Upper lobe of left lung (tissue), 6 donors: ENCODE results near the gene ADGB. TPM values are rescaled to one million over a fixed set of nuclear protein-coding genes. Genes with fewer than 3 reads are reported as not detected.

Source experiments
- ATAC-seq, 2 donors: fragments of 200-7000 bp; cut with Tn5 transposase; one replicate each; pipeline ENCODE4 v1.9.1; 2022; ENCODE audit warnings: mild to moderate bottlenecking in 2 of 2, moderate library complexity in 2 of 2; ENCODE audit not compliant: low FRiP score in 2 of 2
- DNase-seq, 2 donors: peaks; one replicate each; pipeline ENCODE4 v3.0.0-alpha.2; 2019 to 2020
- H3K27ac ChIP-seq, 4 donors: fragments of 200-600 bp; sonication (generic); one replicate each; pipeline ENCODE4 v1.5.1; 2016 to 2019
- H3K27me3 ChIP-seq, 4 donors: fragments of 200-600 bp; sonication (generic); one replicate each; pipeline ENCODE4 v1.5.1; 2017 to 2019
- H3K36me3 ChIP-seq, 4 donors: fragments of 200-600 bp; sonication (generic); one replicate each; pipeline ENCODE4 v1.5.1; 2016 to 2019
- H3K4me1 ChIP-seq, 4 donors: fragments of 200-600 bp; sonication (generic); one replicate each; pipeline ENCODE4 v1.5.1; 2018 to 2019
- H3K4me3 ChIP-seq, 4 donors: fragments of 200-600 bp; sonication (generic); one replicate each; pipeline ENCODE4 v1.5.1; 2017 to 2019; ENCODE audit warnings: mild to moderate bottlenecking in 2 of 4, moderate library complexity in 1 of 4
- H3K9me3 ChIP-seq, 4 donors: fragments of 200-600 bp; sonication (generic); one replicate each; pipeline ENCODE4 v1.5.1; 2018 to 2019
- CTCF ChIP-seq, 6 experiments: fragments of 450-650 bp in 4 of 6; fragments of 200-600 bp in 2 of 6; sonication (generic) in 2 of 6; IDR thresholded peaks; one replicate each; pipeline ENCODE4 v1.5.1; 2016 to 2019; ENCODE audit warnings: antibody characterized with exemption in 6 of 6
- EP300 ChIP-seq, 4 donors: sonication (generic); formaldehyde crosslinking; IDR thresholded peaks; one replicate each; pipeline ENCODE4 v1.5.1; 2017; ENCODE audit warnings: antibody characterized with exemption in 4 of 4, control low read depth in 2 of 4
- POLR2A ChIP-seq, 4 donors: fragments of 450-650 bp; IDR thresholded peaks; one replicate each; pipeline ENCODE4 v1.5.1; 2016 to 2017; ENCODE audit warnings: antibody characterized with exemption in 4 of 4, mild to moderate bottlenecking in 2 of 4
- POLR2AphosphoS5 ChIP-seq, 2 donors: sonication (generic); formaldehyde crosslinking; IDR thresholded peaks; one replicate each; pipeline ENCODE4 v1.5.1; 2017; ENCODE audit warnings: antibody characterized with exemption in 2 of 2
- WGBS, 2 donors: methylation state at CpG; one replicate each; pipeline ENCODE4 v1.1.5; 2017 to 2018; 5-methylcytosine and 5-hydroxymethylcytosine counted together
- small RNA-seq, 4 donors: library from RNA; depleted of rRNA; stranded (forward); fragments of <200 nt; gene quantifications; one replicate each; pipeline ENCODE3, GENCODE V24; 2016
- total RNA-seq, 6 donors: library from RNA; depleted of rRNA in 4 of 6; stranded (reverse); fragments of >200 nt in 4 of 6; gene quantifications; one replicate each; pipeline versions ENCODE4 v1.1.0 to v1.2.1, GENCODE V29; 2016 to 2021
- donor health status: DM: no; HTN: no; CAD: no; lungs with moderate emphysema.
- donor health status: DM: no; HTN: yes; CAD: no; lungs with severe emphysema.

The ADGB gene
- total RNA-seq, 6 donors from 2014 or later: 0.31 to 34.6 (median 6.2) TPM

- no peak for ATAC-seq
- WGBS, 2 donors: 82 to 85% methylated on average over 3 of the region's 3 CpGs
Measured at GRCh38 chr6:146861716-146862115, 262.9 kb downstream of the ADGB start.

GRCh38 chr6:146862508-146862919 is 263.7 kb downstream of the ADGB start:
- DNase-seq (no peak), ATAC-seq (no peak)
- H3K9me3 ChIP-seq: no peaks in the 10 kb centered on the region
- H3K4me3 ChIP-seq: no peak overlapping the region
- no peak overlapping the region for H3K27ac ChIP-seq
- no peak for TF ChIP-seq EP300 (IDR thresholded peaks at IDR 0.05)
- TF ChIP-seq CTCF (IDR thresholded peaks at IDR 0.05): no peak
- TF ChIP-seq POLR2AphosphoS5 (IDR thresholded peaks at IDR 0.05): no peak
- TF ChIP-seq POLR2A (IDR thresholded peaks at IDR 0.05): no peak
- H3K36me3 ChIP-seq: no peaks in the 10 kb centered on the region
- H3K27me3 ChIP-seq: no peaks in the 10 kb centered on the region
- WGBS, 2 donors: 64 to 84% methylated on average over 4 of the region's 4 CpGs
- peaks cover 0 to 3% (median 0%) of the 10 kb centered on the region in 4 donors for H3K4me1 ChIP-seq

More at GRCh38 chr6:146861716-146862115, 262.9 kb downstream of the ADGB start:
- TF ChIP-seq POLR2AphosphoS5 (IDR thresholded peaks at IDR 0.05): no peak
- TF ChIP-seq POLR2A (IDR thresholded peaks at IDR 0.05): no peak
- no peak for TF ChIP-seq CTCF (IDR thresholded peaks at IDR 0.05)
- TF ChIP-seq EP300 (IDR thresholded peaks at IDR 0.05): no peak
- no peaks in the 10 kb centered on the region for H3K9me3 ChIP-seq
- no peaks in the 10 kb centered on the region for H3K27me3 ChIP-seq
- no peak for DNase-seq
- H3K27ac ChIP-seq: no peak overlapping the region
- H3K36me3 ChIP-seq: no peaks in the 10 kb centered on the region
- no peak overlapping the region for H3K4me3 ChIP-seq
- peaks cover 0 to 3% (median 0%) of the 10 kb centered on the region in 4 donors for H3K4me1 ChIP-seq

GRCh38 chr6:146864300-146864699 is 265.5 kb downstream of the ADGB start:
- 88 to 89% methylated on average over 4 of the region's 4 CpGs for WGBS, 2 donors
- ATAC-seq (no peak), DNase-seq (no peak)
- Histone ChIP-seq H3K27me3 (no peaks in the 10 kb centered on the region), H3K4me1 (no peaks in the 10 kb centered on the region), H3K36me3 (no peaks in the 10 kb centered on the region), H3K4me3 (no peak overlapping the region), H3K27ac (no peak overlapping the region), H3K9me3 (no peaks in the 10 kb centered on the region)
- TF ChIP-seq POLR2AphosphoS5 (IDR thresholded peaks at IDR 0.05) (no peak), EP300 (IDR thresholded peaks at IDR 0.05) (no peak), CTCF (IDR thresholded peaks at IDR 0.05) (no peak), POLR2A (IDR thresholded peaks at IDR 0.05) (no peak)

- no peak for ATAC-seq
- H3K27me3 ChIP-seq: no peaks in the 10 kb centered on the region
- WGBS, 2 donors: 82 to 83% methylated on average over 2 of the region's 2 CpGs
Measured at GRCh38 chr6:146864885-146865284, 266.1 kb downstream of the ADGB start.

More at GRCh38 chr6:146864885-146865284, 266.1 kb downstream of the ADGB start:
- Histone ChIP-seq H3K27ac (no peak overlapping the region), H3K4me1 (no peaks in the 10 kb centered on the region), H3K36me3 (no peaks in the 10 kb centered on the region), H3K4me3 (no peak overlapping the region), H3K9me3 (no peaks in the 10 kb centered on the region)
- TF ChIP-seq CTCF (IDR thresholded peaks at IDR 0.05) (no peak), POLR2A (IDR thresholded peaks at IDR 0.05) (no peak), EP300 (IDR thresholded peaks at IDR 0.05) (no peak), POLR2AphosphoS5 (IDR thresholded peaks at IDR 0.05) (no peak)
- no peak for DNase-seq

Small RNA genes within 50 kb of the gene (small RNA-seq; reads per million reads assigned to genes)
- 0 reads per million in 4 donors for gene RNU6-906P

Other genes with a start within 250 kb of the ADGB start
- 10 to 100 TPM; 12.6 to 50.6 (median 30.3) TPM for gene RAB32, start 55.1 kb upstream of the ADGB start, total RNA-seq